Mononuclear cell (primary cell): ENCODE data around the gene THSD4. TPM values are rescaled to one million over a fixed set of nuclear protein-coding genes. Genes with fewer than 3 reads are reported as not detected.

Experiments used
- H3K27me3 ChIP-seq: 2 replicates; pipeline ENCODE4 v1.6.0; 2011; ENCODE audit warnings: low read length, control low read depth; ENCODE audit not compliant: insufficient read depth
- H3K4me1 ChIP-seq: 2 replicates; pipeline ENCODE4 v1.5.1; 2011; ENCODE audit warnings: mild to moderate bottlenecking, low read length, control low read depth; ENCODE audit not compliant: insufficient read depth
- H3K4me3 ChIP-seq: 2 replicates; pipeline ENCODE4 v1.5.1; 2011; ENCODE audit warnings: mild to moderate bottlenecking, low read length, moderate library complexity
- H3K9me3 ChIP-seq: 2 replicates; pipeline ENCODE4 v1.5.1; 2011; ENCODE audit warnings: low read depth, mild to moderate bottlenecking, control low read depth, low read length
- total RNA-seq: library from RNA; depleted of rRNA; stranded (reverse); fragments of >200 nt; gene quantifications from one replicate; pipeline ENCODE4 v1.2.3, GENCODE V29; 2012

THSD4 gene
- total RNA-seq, 1 donor = 0.10 TPM

- H3K4me3 ChIP-seq = no peak overlapping the region
- H3K27me3 ChIP-seq = no peaks in the 10 kb centered on the region
- H3K9me3 ChIP-seq = no peaks in the 10 kb centered on the region
- H3K4me1 ChIP-seq = no peaks in the 10 kb centered on the region
Measured at GRCh38 chr15:71735385-71735757, 620.1 kb downstream of the THSD4 start.

GRCh38 chr15:71736286-71736947 lies 621.1 kb downstream of the THSD4 start:
- H3K27me3 ChIP-seq = no peaks in the 10 kb centered on the region
- H3K9me3 ChIP-seq = no peaks in the 10 kb centered on the region
- H3K4me1 ChIP-seq = no peaks in the 10 kb centered on the region
- no peak overlapping the region for H3K4me3 ChIP-seq

GRCh38 chr15:71737761-71738160 lies 622.5 kb downstream of the THSD4 start:
- H3K9me3 ChIP-seq = no peaks in the 10 kb centered on the region
- H3K4me1 ChIP-seq = no peaks in the 10 kb centered on the region
- no peak overlapping the region for H3K4me3 ChIP-seq
- H3K27me3 ChIP-seq = no peaks in the 10 kb centered on the region

- no peaks in the 10 kb centered on the region for H3K9me3 ChIP-seq
- no peaks in the 10 kb centered on the region for H3K27me3 ChIP-seq
- H3K4me1 ChIP-seq = no peaks in the 10 kb centered on the region
- no peak overlapping the region for H3K4me3 ChIP-seq
Measured at GRCh38 chr15:71739355-71739754, 624.1 kb downstream of the THSD4 start.

- Histone ChIP-seq H3K27me3 (no peaks in the 10 kb centered on the region), H3K9me3 (no peaks in the 10 kb centered on the region)
Measured at GRCh38 chr15:71742964-71743363, 627.7 kb downstream of the THSD4 start.

GRCh38 chr15:71743861-71744382 lies 628.7 kb downstream of the THSD4 start:
- H3K4me3 ChIP-seq = no peak overlapping the region
- no peaks in the 10 kb centered on the region for H3K27me3 ChIP-seq
- H3K9me3 ChIP-seq = no peaks in the 10 kb centered on the region
- no peaks in the 10 kb centered on the region for H3K4me1 ChIP-seq

More at GRCh38 chr15:71742964-71743363, 627.7 kb downstream of the THSD4 start:
- Histone ChIP-seq H3K4me1 (no peaks in the 10 kb centered on the region), H3K4me3 (no peak overlapping the region)

- no peak overlapping the region for H3K4me3 ChIP-seq
- H3K4me1 ChIP-seq = no peaks in the 10 kb centered on the region
- no peaks in the 10 kb centered on the region for H3K9me3 ChIP-seq
- no peaks in the 10 kb centered on the region for H3K27me3 ChIP-seq
Measured at GRCh38 chr15:71746719-71747118, 631.4 kb downstream of the THSD4 start.

- Histone ChIP-seq H3K27me3 (no peaks in the 10 kb centered on the region), H3K4me1 (no peaks in the 10 kb centered on the region), H3K9me3 (no peaks in the 10 kb centered on the region)
Measured at GRCh38 chr15:71747128-71748083, 632.1 kb downstream of the THSD4 start.

GRCh38 chr15:71748293-71748718 lies 633.0 kb downstream of the THSD4 start:
- Histone ChIP-seq H3K4me3 (no peak overlapping the region), H3K9me3 (no peaks in the 10 kb centered on the region), H3K27me3 (no peaks in the 10 kb centered on the region), H3K4me1 (no peaks in the 10 kb centered on the region)

More at GRCh38 chr15:71747128-71748083, 632.1 kb downstream of the THSD4 start:
- no peak overlapping the region for H3K4me3 ChIP-seq

GRCh38 chr15:71749500-71749899 lies 634.2 kb downstream of the THSD4 start:
- H3K9me3 ChIP-seq = no peaks in the 10 kb centered on the region
- H3K4me3 ChIP-seq = no peak overlapping the region
- no peaks in the 10 kb centered on the region for H3K27me3 ChIP-seq
- no peaks in the 10 kb centered on the region for H3K4me1 ChIP-seq

GRCh38 chr15:71752128-71752527 lies 636.9 kb downstream of the THSD4 start:
- no peaks in the 10 kb centered on the region for H3K9me3 ChIP-seq
- no peaks in the 10 kb centered on the region for H3K4me1 ChIP-seq
- no peak overlapping the region for H3K4me3 ChIP-seq
- H3K27me3 ChIP-seq = no peaks in the 10 kb centered on the region

- no peaks in the 10 kb centered on the region for H3K9me3 ChIP-seq
- H3K4me1 ChIP-seq = no peaks in the 10 kb centered on the region
- no peaks in the 10 kb centered on the region for H3K27me3 ChIP-seq
Measured at GRCh38 chr15:71752604-71753289, 637.5 kb downstream of the THSD4 start.

GRCh38 chr15:71753346-71753745 lies 638.1 kb downstream of the THSD4 start:
- H3K4me1 ChIP-seq = no peaks in the 10 kb centered on the region

More at GRCh38 chr15:71752604-71753289, 637.5 kb downstream of the THSD4 start:
- H3K4me3 ChIP-seq = no peak overlapping the region

GRCh38 chr15:71754660-71755059 lies 639.4 kb downstream of the THSD4 start:
- H3K9me3 ChIP-seq = no peaks in the 10 kb centered on the region
- H3K4me1 ChIP-seq = no peaks in the 10 kb centered on the region
- H3K27me3 ChIP-seq = no peaks in the 10 kb centered on the region
- H3K4me3 ChIP-seq = no peak overlapping the region

More at GRCh38 chr15:71753346-71753745, 638.1 kb downstream of the THSD4 start:
- Histone ChIP-seq H3K27me3 (no peaks in the 10 kb centered on the region), H3K4me3 (no peak overlapping the region), H3K9me3 (no peaks in the 10 kb centered on the region)
